Gastroesophageal sphincter (tissue), 4 donors: ENCODE measurements around the gene PHF19. TPM values are rescaled to one million over a fixed set of nuclear protein-coding genes. Genes with fewer than 3 reads are reported as not detected.

Experiments
- ATAC-seq: fragments of 150-250 bp; one replicate; pipeline ENCODE4 v1.9.1; 2016; ENCODE audit warnings: mild to moderate bottlenecking, moderate library complexity
- H3K27ac ChIP-seq, 4 donors: fragments of 200-600 bp; sonication (generic) in 3 of 4; 1 replicate in 3 of 4; 2 replicates in 1 of 4; pipeline ENCODE4 v1.5.1; 2016 to 2019
- H3K27me3 ChIP-seq: fragments of 200-600 bp; sonication (generic); one replicate; pipeline ENCODE4 v1.5.1; 2019
- H3K36me3 ChIP-seq, 2 donors: fragments of 200-600 bp; sonication (generic); one replicate each; pipeline ENCODE4 v1.5.1; 2019; ENCODE audit warnings: control low read depth in 1 of 2
- H3K4me1 ChIP-seq, 3 donors: fragments of 200-600 bp; sonication (generic); 1 replicate in 2 of 3; 2 replicates in 1 of 3; pipeline ENCODE4 v1.5.1; 2016 to 2019; ENCODE audit warnings: control low read depth in 2 of 3
- H3K4me3 ChIP-seq, 2 donors: fragments of 200-600 bp; sonication (generic); one replicate each; pipeline ENCODE4 v1.5.1; 2019; ENCODE audit warnings: mild to moderate bottlenecking in 1 of 2, moderate library complexity in 1 of 2
- H3K9me3 ChIP-seq, 3 donors: fragments of 200-600 bp; sonication (generic); one replicate each; pipeline ENCODE4 v1.5.1; 2017 to 2019; ENCODE audit warnings: control low read depth in 2 of 3
- CTCF ChIP-seq, 4 experiments: fragments of 200-600 bp in 2 of 4; fragments of 450-650 bp in 2 of 4; sonication (generic) in 1 of 4; IDR thresholded peaks; one replicate each; pipeline ENCODE4 v1.5.1; 2017 to 2019; ENCODE audit warnings: antibody characterized with exemption in 4 of 4, mild to moderate bottlenecking in 2 of 4, moderate library complexity in 2 of 4
- EP300 ChIP-seq: sonication (generic); formaldehyde crosslinking; IDR thresholded peaks from one replicate; pipeline ENCODE4 v1.6.1; 2017; ENCODE audit warnings: antibody characterized with exemption, mild to moderate bottlenecking
- POLR2A ChIP-seq, 2 donors: fragments of 450-650 bp; IDR thresholded peaks; one replicate each; pipeline ENCODE4 v1.6.1; 2017; ENCODE audit warnings: antibody characterized with exemption in 2 of 2, mild to moderate bottlenecking in 2 of 2, moderate library complexity in 1 of 2
- POLR2AphosphoS5 ChIP-seq: sonication (generic); formaldehyde crosslinking; IDR thresholded peaks from one replicate; pipeline ENCODE4 v1.6.1; 2017; ENCODE audit warnings: antibody characterized with exemption
- WGBS, 2 donors: methylation state at CpG; one replicate each; pipeline ENCODE4 v1.1.5; 2018; ENCODE audit warnings: low coverage in 1 of 2; 5-methylcytosine and 5-hydroxymethylcytosine counted together
- total RNA-seq, 4 donors: library from RNA; depleted of rRNA; stranded (reverse); fragments of >200 nt; gene quantifications; one replicate each; pipeline ENCODE4 v1.1.0, GENCODE V29; 2016

The PHF19 gene
- total RNA-seq, 4 donors from 2014 or later: 27.0 to 82.5 (median 54.3) TPM

- Histone ChIP-seq H3K36me3 (peaks cover 0 to 85% of the 10 kb centered on the region in 2 donors), H3K4me1 (no peaks in the 10 kb centered on the region), H3K9me3 (no peaks in the 10 kb centered on the region), H3K27me3 (no peaks in the 10 kb centered on the region), H3K27ac (no peak overlapping the region), H3K4me3 (no peak overlapping the region)
- ATAC-seq: no peak
- TF ChIP-seq EP300: no peak
- WGBS, 2 donors: 80 to 90% methylated on average over 1 to 2 of the region's 11 CpGs
Observed at GRCh38 chr9:120857902-120858301, 19.1 kb downstream of the PHF19 start.

GRCh38 chr9:120857481-120857880 lies 19.5 kb downstream of the PHF19 start:
- Histone ChIP-seq H3K27ac (no peak overlapping the region), H3K4me1 (no peaks in the 10 kb centered on the region), H3K9me3 (no peaks in the 10 kb centered on the region), H3K27me3 (no peaks in the 10 kb centered on the region), H3K4me3 (no peak overlapping the region), H3K36me3 (peaks cover 0 to 85% of the 10 kb centered on the region in 2 donors)
- TF ChIP-seq EP300 (no peak), POLR2A (IDR thresholded peaks at IDR 0.05) (no peak), CTCF (IDR thresholded peaks at IDR 0.05) (no peak), POLR2AphosphoS5 (no peak)
- ATAC-seq: no peak
- WGBS, 2 donors: 56% methylated on average over 3 of the region's 7 CpGs; no CpG with 5 or more reads in 1 of the 2 donors

GRCh38 chr9:120856700-120857099 lies 20.3 kb downstream of the PHF19 start:
- no peak overlapping the region for H3K4me3 ChIP-seq
- TF ChIP-seq POLR2A (IDR thresholded peaks at IDR 0.05) (no peak), EP300 (no peak), CTCF (IDR thresholded peaks at IDR 0.05) (no peak), POLR2AphosphoS5 (no peak)
- ATAC-seq: no peak
- H3K4me1 ChIP-seq: no peaks in the 10 kb centered on the region
- H3K27ac ChIP-seq: peak overlapping the region in 1 of 4 donors; percentile 19
- WGBS, 2 donors: 80 to 90% methylated on average over 2 to 3 of the region's 4 CpGs
- H3K9me3 ChIP-seq: no peaks in the 10 kb centered on the region
- H3K27me3 ChIP-seq: no peaks in the 10 kb centered on the region
- H3K36me3 ChIP-seq: peaks cover 0 to 85% of the 10 kb centered on the region in 2 donors

GRCh38 chr9:120855827-120856670 lies 20.9 kb downstream of the PHF19 start:
- Histone ChIP-seq H3K36me3 (peaks cover 0 to 84% of the 10 kb centered on the region in 2 donors), H3K4me3 (no peak overlapping the region), H3K4me1 (no peaks in the 10 kb centered on the region), H3K9me3 (no peaks in the 10 kb centered on the region), H3K27ac (peak overlapping the region in 2 of 4 donors; percentile 0 to 19), H3K27me3 (no peaks in the 10 kb centered on the region)
- no peak for TF ChIP-seq POLR2A (IDR thresholded peaks at IDR 0.05)
- no peak for TF ChIP-seq CTCF (IDR thresholded peaks at IDR 0.05)
- TF ChIP-seq POLR2AphosphoS5: no peak
- no peak for TF ChIP-seq EP300
- 70 to 83% methylated on average over 1 to 2 of the region's 7 CpGs for WGBS, 2 donors
- ATAC-seq: no peak

- Histone ChIP-seq H3K4me1 (no peaks in the 10 kb centered on the region), H3K9me3 (no peaks in the 10 kb centered on the region), H3K27me3 (no peaks in the 10 kb centered on the region), H3K27ac (no peak overlapping the region), H3K4me3 (no peak overlapping the region), H3K36me3 (peaks cover 0 to 72% of the 10 kb centered on the region in 2 donors)
- TF ChIP-seq POLR2A (IDR thresholded peaks at IDR 0.05) (no peak), EP300 (no peak), POLR2AphosphoS5 (no peak), CTCF (IDR thresholded peaks at IDR 0.05) (no peak)
- WGBS, 2 donors: 69 to 79% methylated on average over 3 of the region's 3 CpGs
- no peak for ATAC-seq
Observed at GRCh38 chr9:120854596-120855327, 22.2 kb downstream of the PHF19 start.
